Stimulated activated CD4-positive, alpha-beta T cell treated with anti-CD3 and anti-CD28 coated beads, TNF-alpha, amount 100 ng/mL, for 48 hours (primary cell): ENCODE data around the gene ATAD1.
A peak's percentile ranks its signal among the peaks of the same experiment; 100 is the strongest.
"Not testable (repeated sequence)": the region's sequence is repeated elsewhere in the genome, so short reads cannot be mapped to it uniquely, and the experiment has no call there.

Source experiments
- DNase-seq, 3 donors: peaks; one replicate each; pipeline ENCODE4 v3.0.0-alpha.2; 2020; ENCODE audit warnings: low read depth in 3 of 3

Gene ATAD1

DNA sequence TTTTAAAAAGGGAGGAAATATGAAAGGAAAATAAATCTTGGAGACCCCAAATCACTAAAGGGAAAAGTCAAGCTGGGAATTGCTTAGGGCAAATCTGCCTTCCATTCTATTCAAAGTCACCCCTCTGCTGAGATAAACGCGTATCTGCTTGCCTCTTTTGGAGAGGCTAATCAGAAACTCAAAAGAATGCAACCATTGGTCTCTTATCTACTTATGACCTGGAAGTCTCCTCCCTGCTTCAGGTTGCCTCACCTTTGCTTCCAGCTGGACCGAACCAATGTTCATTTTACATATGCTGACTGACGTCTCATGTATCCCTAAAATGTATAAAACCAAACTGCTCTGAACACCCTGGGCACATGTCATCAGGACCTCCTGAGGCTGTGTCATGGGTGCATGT is 14.7 kb downstream of the ATAD1 start:
- DNase-seq, result no peak

DNA sequence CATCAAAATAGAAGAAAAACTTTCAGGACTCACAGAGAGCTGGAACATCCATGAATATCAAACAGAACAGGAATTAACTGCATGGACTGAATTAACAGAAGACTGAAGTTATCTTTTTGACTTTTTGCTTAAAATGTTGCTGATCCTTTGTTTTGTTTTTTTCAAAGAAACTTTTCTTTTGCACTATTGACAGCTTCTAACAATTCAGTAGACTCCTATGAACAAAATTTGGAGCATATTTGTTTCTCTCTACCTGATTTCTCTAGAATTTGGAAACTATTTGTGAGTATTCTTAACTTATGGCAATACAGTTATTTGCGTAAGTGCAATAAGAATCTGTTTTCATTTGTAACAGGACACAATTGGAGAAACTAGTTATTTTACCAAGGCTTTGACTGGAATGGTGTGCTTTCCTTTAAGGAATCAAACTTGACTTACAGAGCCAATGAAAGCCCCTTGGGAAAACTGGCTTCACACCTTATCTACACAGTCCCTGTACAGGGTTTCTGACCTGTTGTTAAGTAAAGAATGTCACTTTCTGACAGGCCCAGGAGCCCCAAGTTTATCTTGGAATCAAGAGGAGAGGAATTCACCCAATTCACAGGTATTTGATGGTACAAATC is 16.1 kb downstream of the ATAD1 start:
- DNase-seq, result not testable (repeated sequence)

DNA sequence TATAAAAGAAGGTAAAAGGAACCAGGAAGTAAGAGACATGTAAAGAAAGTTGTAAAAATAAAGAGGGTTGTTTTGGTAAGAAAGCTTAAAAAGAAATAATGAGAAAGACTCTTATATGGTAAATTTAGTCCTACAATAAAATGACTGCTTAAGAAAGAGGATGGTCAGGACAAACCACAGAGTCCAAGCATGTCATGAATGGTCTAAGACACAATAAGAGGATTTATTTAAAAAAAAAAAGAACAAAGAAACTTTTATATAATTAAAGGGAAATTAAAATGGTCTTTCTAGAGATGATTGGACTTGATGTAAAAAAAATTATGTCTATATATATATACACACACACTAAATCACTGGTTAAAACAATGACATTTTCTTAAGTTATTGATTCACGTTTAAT is 18.2 kb downstream of the ATAD1 start:
- DNase-seq, result no peak

DNA sequence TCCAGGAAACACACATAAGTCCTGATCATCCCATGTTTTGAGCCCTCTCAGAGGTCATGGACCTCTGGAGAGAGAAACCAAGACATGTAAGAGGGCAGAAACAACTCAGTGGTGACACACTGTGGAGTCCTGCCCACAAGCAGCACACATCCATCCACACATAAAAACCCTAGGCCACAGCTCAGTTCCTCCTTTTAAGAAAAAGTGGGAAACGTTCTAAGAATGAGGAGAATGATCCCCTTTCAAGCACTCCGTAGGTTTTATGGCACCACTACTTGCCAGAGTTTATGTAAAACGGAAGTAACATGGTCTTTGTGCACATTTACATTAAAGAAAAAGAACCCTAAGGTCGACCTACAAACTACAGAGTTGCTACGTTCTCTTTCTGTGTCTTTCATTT is 19.9 kb downstream of the ATAD1 start:
- DNase-seq, result no peak

DNA sequence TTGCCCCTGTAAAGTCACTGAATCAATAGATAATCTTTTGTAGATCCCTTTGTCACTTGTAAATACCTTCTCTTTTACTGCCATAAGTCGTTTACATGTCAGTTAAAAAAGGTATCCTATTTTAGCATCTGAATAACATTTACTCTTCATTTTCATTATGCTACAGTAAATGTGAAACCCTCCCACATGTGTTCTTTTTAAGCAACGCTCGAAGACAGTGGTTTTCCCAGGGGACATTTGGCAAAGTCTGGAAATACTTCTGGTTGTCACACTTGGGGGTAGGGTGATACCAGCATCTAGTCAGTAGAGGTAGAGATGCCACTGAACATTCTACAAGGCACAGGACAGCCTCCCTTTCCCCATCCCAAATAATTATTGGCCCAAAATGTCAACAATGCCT is 23.7 kb downstream of the ATAD1 start:
- DNase-seq, result no peak

DNA sequence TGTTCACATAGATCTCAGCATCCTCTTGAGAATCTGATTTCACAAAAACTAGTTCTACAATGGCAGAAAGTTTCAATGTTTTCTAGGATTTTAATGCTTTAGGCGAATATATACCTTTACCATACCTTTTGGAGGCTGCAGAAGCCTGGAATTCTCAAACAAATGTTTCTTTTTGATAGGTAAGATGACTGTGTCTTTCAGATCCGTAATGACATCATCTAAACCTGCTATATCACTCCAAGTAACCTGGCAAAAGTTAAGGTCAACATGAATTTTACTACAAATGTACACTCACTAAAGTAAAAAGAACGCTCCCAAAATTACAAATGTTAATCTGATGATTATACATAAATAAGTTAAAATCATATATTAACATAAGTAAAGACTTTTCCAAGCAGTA is 27.8 kb downstream of the ATAD1 start:
- DNase-seq, result no peak

DNA sequence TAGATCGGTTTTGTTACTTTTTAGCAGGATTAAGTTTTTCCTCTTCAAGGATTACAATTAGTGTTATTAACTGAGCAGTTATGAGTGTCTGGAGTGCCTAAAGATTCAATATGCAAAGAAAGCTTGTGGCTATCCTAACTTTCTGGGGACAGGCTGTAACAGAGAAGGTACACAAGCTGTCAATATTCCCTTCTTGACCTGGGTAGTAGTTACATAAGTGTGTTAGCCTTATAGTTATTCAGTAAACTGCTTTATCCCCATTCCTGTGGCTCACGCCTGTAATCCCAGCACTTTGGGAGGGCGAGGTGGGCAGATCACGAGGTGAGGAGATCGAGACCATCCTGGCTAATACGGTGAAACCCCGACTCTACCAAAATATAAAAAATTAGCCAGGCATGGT is 31.6 kb downstream of the ATAD1 start:
- no peak for DNase-seq

DNA sequence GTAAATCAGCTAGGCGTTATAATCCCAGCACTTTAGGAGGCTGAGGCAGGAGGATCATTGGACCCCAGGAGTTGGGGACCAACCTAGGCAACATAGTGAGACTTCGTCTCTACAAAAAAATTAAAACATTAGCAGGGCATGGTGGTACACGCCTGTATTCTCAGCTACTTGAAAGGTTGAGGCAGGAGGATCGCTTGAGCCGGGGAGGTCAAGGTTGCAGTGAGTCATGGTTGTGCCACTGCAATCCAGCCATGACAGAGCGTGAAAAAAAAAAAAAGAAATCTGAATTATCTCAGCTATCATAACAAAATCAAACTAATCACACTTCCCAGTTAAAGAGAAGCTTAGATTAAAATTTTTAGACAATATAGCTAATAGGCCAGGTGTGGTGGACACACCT is 35.3 kb downstream of the ATAD1 start:
- DNase-seq, result no peak

DNA sequence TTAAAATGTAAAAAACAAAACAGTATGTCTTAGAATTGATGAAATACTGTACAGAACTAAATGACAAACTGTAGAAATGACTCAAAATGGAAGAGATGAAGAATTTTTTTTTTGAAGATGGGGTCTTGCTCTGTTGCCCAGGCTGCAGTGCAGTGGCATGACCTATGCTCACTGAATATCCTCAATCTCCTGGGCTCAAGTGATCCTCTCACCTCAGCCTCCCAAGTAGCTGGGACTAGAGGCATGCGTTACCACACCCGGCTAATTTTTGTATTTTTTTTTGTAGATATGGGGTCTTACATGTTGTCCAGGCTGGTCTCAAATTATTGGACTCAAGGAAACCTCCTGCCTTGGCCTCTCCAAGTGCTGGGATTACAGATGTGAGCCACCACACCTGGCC is 36.5 kb downstream of the ATAD1 start:
- no peak for DNase-seq

DNA sequence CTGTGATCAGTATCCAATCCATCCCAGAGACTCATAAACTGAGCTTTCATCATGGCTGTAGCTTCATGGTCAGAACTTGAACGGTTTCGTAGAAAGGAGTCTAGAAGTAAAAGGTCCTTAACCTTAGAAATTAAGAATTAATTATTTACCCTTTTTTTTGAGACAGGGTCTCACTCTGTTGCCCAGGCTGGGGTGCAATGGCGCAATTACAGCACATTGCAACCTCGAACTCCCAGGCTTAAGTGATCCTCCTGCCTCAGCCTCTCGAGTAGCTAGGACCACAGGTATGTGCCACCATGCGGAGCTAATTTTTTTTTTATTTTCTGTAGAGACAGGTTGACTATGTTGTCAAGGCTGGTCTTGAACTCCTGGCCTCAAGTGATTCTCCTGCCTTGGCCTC is 41.7 kb downstream of the ATAD1 start:
- DNase-seq, result no peak

DNA sequence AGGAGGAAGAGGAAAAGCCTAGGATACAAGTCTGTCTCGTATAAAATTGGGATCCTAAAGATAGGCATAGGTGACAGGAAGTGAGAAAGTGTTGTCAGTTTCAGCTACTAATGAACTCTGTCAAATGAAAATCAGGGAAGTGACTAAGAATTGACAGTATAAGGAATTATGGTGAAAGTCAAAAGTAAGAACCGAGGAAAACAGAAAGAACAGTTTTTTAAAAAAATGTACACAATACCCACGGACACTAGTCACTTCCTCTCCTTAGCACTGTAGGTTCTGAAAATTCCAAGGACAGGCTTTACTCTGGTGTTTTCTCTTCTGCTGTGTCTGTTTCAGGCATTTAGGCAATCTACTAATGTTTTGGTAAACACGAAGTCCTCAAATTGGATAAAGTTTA is 42.3 kb downstream of the ATAD1 start:
- DNase-seq, result no peak

DNA sequence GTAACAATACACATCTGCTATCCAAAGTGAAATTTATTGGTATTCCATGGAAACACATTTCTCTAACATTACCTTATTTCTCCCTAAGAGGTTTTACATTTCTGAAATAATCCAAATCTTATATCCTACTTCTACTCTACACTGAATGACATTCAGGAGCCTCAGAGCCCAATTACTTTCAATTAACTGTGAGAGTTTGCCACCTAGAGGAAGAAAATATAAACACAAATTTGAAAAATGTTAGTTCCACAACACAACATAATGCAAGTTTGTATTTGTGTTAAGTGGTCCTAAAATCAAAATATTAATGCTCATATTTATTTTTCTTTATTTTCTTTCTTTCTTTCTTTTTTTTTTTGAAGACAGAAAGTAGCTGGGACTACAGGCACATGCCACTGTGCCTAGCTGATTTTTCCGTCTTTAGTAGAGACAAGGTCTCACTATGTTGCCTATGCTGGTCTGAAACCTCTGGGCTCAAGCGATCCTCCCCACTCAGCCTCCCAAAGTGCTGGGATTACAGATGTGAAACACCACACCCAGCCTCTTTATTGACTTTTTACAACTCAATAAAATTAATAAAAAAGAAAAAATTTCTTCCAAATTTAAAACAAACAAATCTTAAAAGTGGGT is 46.0 kb downstream of the ATAD1 start:
- DNase-seq, result no peak

DNA sequence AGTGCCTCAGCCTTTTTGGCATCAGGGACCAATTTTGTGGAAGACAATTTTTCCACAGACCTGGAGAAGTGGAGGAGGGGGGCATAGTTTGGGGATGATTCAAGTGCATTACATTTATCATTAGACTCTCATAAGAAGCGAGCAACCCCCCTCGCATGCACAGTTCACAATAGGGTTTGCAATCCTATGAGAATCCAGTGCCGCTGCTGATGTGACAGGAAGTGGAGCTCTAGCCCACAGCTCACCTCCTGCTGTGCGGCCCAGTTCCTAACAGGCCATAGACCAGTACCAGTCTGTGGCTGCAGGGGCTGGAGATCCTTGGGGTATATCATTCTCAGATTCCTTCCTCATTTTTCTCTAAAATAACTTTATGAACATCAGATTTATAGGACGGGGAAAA is 50.8 kb downstream of the ATAD1 start:
- DNase-seq, result no peak

DNA sequence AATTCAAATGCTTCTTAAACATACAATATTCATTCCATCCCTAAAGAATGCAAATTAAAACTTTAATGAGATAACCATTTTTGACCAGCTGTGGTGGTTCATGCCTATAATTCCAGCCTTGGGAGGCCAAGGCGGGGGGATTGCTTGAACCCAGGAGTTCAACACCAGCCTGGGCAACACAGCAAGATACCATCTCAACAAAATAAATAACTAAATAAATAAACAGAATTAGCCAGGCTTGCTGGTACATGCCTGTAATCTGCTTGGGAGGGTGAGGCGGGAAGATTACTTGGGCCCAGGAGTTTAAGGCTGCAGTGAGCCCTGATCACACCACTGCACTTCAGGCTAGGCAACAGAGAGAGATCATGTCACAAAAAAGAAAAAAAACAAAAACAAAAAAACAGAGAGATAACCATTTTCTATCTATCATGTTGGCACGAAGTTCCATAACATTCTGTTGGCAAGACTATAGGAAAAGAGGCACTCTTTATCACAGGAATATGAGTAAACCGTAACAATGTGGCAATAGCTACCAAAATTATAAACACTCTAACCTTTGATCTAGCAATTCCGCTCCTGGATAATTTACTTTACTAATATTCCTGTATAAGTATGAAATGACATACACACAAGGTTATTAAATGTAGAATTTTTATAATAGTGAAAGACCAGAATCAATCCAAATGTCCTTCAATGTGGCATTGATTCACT is 52.2 kb downstream of the ATAD1 start:
- no peak for DNase-seq

DNA sequence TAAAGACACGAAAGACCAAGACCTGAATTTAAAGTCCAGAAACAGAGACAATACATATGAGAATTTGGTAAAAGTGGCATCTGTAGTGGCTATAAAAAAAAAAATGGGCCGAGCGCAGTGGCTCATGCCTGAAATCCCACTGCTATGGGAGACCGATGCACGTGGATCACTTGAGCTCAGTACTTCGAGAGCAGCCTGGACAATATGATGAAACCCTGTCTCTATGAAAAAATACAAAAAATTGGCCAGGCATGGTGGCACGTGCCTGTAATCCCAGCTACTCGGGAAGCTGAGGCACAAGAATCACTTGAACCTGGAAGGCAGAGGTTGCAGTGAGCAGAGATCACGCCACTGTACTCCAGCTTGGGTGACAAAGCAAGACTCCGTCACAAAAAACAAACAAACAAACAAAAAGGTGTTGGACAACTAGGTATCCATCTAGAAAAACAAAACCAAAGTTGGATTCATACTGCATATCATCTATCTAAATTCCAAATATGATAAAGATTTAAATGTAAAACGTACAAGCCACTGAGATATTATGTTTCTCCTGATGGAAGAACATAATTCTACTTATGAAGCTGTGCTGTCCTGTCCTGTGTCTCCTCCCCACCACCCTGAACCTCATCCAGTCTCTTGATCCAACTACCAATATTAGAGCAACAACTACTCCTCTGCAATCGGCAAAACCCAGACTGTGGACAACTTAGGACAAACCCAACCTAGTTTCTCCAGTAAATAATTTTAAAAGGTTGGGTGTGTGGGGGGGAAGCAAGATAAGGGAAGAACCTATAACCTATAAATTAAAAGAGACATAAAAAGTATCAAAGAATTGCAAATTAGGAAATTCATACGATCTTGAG is 53.7 kb downstream of the ATAD1 start:
- no peak for DNase-seq

DNA sequence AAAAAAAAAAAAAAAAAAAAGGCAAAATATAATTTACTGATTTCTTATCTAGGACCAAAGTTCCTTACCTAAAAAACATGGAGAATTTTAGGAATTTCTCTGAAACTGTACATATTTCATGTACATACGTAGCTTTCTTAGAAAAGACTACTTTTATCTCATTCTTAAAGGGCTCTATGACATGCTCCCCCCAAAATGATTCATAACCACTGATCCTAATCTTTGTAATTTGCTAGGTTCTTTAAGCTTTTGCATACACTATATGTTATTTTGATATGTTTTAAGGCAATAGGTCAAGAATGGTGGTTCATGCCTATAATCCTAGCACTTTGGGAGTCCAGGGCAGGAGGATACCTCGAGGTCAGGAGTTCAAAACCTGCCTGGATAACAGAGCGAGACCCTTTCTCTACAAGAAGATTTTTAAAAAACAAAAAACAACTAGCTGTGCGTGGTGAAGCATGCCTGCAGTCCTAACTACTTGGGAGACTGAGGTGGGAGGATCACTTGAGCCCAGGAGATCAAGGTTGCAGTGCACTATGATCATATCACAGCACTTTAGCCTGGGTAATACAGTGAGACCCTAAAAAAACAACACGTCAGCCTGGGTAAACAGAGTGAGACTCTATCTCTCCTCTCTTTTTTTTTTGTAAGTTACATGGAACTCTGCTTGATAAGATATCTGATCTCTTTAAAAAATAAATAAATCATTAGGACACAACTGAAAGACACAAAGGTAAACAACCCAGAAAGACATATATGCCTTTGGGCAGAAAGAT is 54.8 kb downstream of the ATAD1 start:
- DNase-seq, result no peak

DNA sequence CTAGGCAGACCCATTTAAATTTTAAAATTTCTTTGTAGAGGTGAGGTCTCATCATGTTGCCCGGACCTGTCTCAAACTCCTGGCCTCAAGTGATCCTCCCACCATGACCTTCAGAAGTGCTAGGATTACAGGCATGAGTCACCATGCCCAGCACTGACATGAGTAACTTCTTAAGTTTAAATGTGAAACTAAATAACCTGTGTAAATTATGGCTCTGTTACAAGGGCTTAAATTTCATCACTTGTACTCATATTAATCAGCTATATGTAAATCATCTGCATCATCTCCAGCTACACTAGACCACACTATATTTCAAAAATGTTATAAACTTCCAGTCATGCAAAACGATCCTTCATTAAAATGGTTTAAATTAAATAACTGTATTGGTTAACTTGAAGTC is 56.1 kb downstream of the ATAD1 start:
- peak; percentile 17 to 38 (median 26) for DNase-seq

DNA sequence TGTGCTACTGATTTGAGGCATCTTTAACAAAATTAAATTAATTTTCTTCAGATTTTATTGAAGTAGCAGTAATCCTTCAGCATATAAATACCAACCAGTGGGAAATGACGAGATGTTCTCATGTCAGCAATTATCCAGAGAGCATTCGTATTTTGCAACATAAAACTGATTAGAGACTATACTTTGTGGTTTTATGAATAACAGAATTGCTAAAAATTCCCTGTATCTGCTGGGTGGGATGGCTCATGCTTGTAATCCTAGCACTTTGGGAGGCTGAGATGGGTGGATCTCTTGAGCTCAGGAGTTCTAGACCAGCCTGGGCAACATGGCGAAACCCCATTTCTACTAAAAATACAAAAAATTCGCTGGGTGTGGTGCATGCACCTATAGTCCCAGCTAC is 56.9 kb downstream of the ATAD1 start:
- no peak for DNase-seq

DNA sequence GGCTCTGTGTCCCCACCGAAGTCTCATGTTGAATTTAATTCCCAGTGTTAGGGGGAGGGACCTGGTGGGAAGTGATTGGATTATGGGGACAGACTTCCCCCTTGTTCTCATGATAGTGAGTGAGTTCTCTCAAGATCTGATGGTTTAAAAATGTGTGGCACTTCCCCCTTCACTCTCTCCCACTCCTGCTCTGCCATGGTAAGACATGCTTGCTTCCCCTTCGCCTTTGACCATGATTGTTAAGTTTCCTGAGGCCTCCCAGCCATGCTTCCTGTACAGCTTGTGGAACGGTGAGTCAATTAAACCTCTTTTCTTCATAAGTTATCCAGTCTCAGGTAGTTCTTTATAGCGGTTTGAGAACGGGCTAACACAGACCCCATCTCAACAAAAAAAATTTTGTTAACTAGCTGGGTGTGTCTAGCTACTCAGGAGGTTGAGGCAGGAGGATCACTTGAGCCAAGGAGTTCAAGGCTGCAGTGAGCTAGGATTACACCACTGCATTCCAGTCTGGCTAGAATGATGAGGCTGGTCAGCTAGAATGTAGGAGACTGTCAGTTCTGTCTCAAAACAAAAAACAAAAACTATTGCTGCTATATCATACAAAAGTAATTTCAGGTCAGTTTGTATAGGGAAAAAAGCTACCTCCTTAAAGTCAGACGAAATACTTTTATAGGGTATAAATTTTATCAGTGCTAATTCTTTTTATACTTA is 57.7 kb downstream of the ATAD1 start:
- DNase-seq, result no peak

DNA sequence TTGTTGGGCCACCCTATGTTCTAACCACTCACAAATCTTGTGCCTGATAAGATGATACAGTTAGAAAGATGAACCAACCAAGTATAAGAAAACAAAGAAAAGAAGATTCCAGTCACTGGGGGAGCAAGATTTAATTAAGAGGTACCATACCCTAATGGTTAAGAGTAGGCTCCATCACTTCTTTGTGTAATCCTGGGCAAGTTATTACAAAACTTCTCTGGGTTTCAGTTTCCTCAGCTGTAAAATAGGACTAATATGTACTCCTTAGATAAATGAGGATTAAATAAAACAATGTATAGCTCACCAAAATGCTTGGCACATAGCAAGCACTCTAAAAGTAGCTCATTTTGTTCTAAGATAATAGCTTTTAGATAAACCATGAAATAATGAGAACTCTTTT is 58.5 kb downstream of the ATAD1 start:
- DNase-seq, result no peak

DNA sequence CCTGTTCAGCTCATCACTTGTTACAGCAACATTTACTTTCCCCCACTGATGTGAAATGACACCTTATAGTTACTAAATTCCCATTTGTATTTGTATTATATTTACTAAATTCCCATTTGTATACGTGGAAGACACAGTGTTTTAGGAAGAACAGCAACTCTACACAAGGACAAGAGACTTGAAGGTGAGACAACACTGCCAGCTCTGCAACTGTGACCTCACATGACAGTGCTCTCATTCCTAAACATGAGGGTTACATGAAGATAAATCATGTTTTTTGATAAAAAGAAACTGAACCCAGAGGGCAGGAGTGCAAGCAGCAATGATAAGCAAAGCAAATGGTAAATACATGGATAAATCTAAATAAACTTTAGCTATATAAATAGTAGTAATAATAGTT is 60.3 kb downstream of the ATAD1 start:
- DNase-seq, result no peak
